ENCODE results near the gene CPA5. TPM values are rescaled to one million over a fixed set of nuclear protein-coding genes. Genes with fewer than 3 reads are reported as not detected.

The CPA5 gene
- total RNA-seq, 1 experiment from 2014 or later: not detected

GRCh38 chr7:130332259-130333053 lies 12.2 kb upstream of the CPA5 start:
- no peak for DNase-seq (ENCODE audit: low spot score)

- no peak for DNase-seq (ENCODE audit: low spot score)
Measured at GRCh38 chr7:130333832-130334231, 10.8 kb upstream of the CPA5 start.

- DNase-seq (ENCODE audit: low spot score): no peak
Measured at GRCh38 chr7:130334274-130334673, 10.3 kb upstream of the CPA5 start.

- no peak for DNase-seq (ENCODE audit: low spot score)
Measured at GRCh38 chr7:130337410-130337971, 7.1 kb upstream of the CPA5 start.

- no peak for DNase-seq (ENCODE audit: low spot score)
Measured at GRCh38 chr7:130338233-130338632, 6.4 kb upstream of the CPA5 start.

GRCh38 chr7:130341882-130342281 lies 2.7 kb upstream of the CPA5 start:
- no peak for DNase-seq (ENCODE audit: low spot score)

- no peak for DNase-seq (ENCODE audit: low spot score)
Measured at GRCh38 chr7:130342701-130343380, 1.8 kb upstream of the CPA5 start.

GRCh38 chr7:130345136-130345535 lies 520 bp downstream of the CPA5 start:
- DNase-seq (ENCODE audit: low spot score): no peak

GRCh38 chr7:130345725-130346124 lies 1.1 kb downstream of the CPA5 start:
- no peak for DNase-seq (ENCODE audit: low spot score)

GRCh38 chr7:130346177-130346905 lies 1.7 kb downstream of the CPA5 start:
- DNase-seq (ENCODE audit: low spot score): no peak

- DNase-seq (ENCODE audit: low spot score): no peak
Measured at GRCh38 chr7:130346941-130347340, 2.3 kb downstream of the CPA5 start.

GRCh38 chr7:130349911-130350782 lies 5.5 kb downstream of the CPA5 start:
- DNase-seq (ENCODE audit: low spot score): no peak

GRCh38 chr7:130350945-130351790 lies 6.6 kb downstream of the CPA5 start:
- no peak for DNase-seq (ENCODE audit: low spot score)

GRCh38 chr7:130351791-130352090 lies 7.1 kb downstream of the CPA5 start:
- DNase-seq (ENCODE audit: low spot score): no peak

GRCh38 chr7:130352194-130353074 lies 7.8 kb downstream of the CPA5 start:
- no peak for DNase-seq (ENCODE audit: low spot score)

- DNase-seq (ENCODE audit: low spot score): no peak
Measured at GRCh38 chr7:130353196-130353595, 8.6 kb downstream of the CPA5 start.

- peak; percentile 66 for DNase-seq (ENCODE audit: low spot score)
Measured at GRCh38 chr7:130356121-130356875, 11.7 kb downstream of the CPA5 start.

- peak; percentile 65 for DNase-seq (ENCODE audit: low spot score)
Measured at GRCh38 chr7:130356876-130357611, 12.4 kb downstream of the CPA5 start.

All from HT-29 (cell line).